Ishikawa (cell line): ENCODE data around the gene GRIN1.

Source experiments
- CEBPB ChIP-seq: IDR thresholded peaks from 2 replicates; pipeline ENCODE4 v1.6.1; 2012
- CREB1 ChIP-seq: IDR thresholded peaks from 2 replicates; pipeline ENCODE4 v1.6.1; 2012; ENCODE audit warnings: low read depth
- EGR1 ChIP-seq: IDR thresholded peaks from 2 replicates; pipeline ENCODE4 v1.6.1; 2012
- EP300 ChIP-seq: IDR thresholded peaks from 2 replicates; pipeline ENCODE4 v1.6.1; 2012; ENCODE audit warnings: borderline replicate concordance
- FOXM1 ChIP-seq: IDR thresholded peaks from 2 replicates; pipeline ENCODE4 v1.6.1; 2012; ENCODE audit warnings: low read depth, borderline replicate concordance
- NFIC ChIP-seq: IDR thresholded peaks from 2 replicates; pipeline ENCODE4 v1.6.1; 2012
- RAD21 ChIP-seq: IDR thresholded peaks from 2 replicates; pipeline ENCODE4 v1.6.1; 2012; ENCODE audit warnings: low read depth
- TAF1 ChIP-seq: IDR thresholded peaks from 2 replicates; pipeline ENCODE4 v1.6.1; 2012; ENCODE audit warnings: low read depth, mild to moderate bottlenecking
- TCF12 ChIP-seq: IDR thresholded peaks from 2 replicates; pipeline ENCODE4 v1.6.1; 2012; ENCODE audit warnings: low read depth
- TEAD4 ChIP-seq: IDR thresholded peaks from 2 replicates; pipeline ENCODE4 v1.6.1; 2012
- YY1 ChIP-seq: IDR thresholded peaks from 2 replicates; pipeline ENCODE4 v1.6.1; 2012; ENCODE audit warnings: low read depth
- ZBTB7A ChIP-seq: IDR thresholded peaks from 2 replicates; pipeline ENCODE4 v1.6.1; 2012; ENCODE audit warnings: low read depth
- TF ChIP-seq, protein P1 (sequence below): IDR thresholded peaks from 2 replicates; pipeline ENCODE4 v1.6.1; 2012; ENCODE audit warnings: low read depth, mild to moderate bottlenecking
- TF ChIP-seq, protein P2 (sequence below): IDR thresholded peaks from 2 replicates; pipeline ENCODE4 v1.6.1; 2012
- TF ChIP-seq, protein P3 (sequence below): IDR thresholded peaks from 2 replicates; pipeline ENCODE4 v1.6.1; 2012

Gene GRIN1

DNA sequence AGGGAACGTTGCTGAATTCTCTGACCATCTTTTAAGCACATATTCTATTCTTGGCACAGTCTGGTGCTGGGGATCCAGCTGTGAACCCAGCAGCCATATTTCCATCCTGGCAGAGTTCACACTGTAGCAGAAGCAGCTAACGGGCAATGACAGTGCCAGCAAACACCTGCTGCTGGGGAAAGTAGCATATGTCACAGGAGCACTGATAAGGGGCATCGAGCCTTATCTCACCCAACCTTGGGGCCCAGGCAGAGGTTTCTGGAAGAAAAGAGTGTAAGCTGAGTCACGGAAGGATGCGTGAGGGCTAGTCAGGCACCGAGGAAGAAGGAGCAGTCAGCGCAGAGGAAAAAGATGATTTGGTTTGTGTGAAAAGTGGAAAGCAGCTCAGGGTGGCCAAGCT lies 67.6 kb downstream of the GRIN1 start:
- TF ChIP-seq TEAD4 (no peak), TAF1 (no peak), TCF12 (no peak), CREB1 (no peak), FOXM1 (no peak), EP300 (no peak), YY1 (no peak), NFIC (no peak), EGR1 (no peak), RAD21 (no peak)
- TF ChIP-seq, protein P1, sequence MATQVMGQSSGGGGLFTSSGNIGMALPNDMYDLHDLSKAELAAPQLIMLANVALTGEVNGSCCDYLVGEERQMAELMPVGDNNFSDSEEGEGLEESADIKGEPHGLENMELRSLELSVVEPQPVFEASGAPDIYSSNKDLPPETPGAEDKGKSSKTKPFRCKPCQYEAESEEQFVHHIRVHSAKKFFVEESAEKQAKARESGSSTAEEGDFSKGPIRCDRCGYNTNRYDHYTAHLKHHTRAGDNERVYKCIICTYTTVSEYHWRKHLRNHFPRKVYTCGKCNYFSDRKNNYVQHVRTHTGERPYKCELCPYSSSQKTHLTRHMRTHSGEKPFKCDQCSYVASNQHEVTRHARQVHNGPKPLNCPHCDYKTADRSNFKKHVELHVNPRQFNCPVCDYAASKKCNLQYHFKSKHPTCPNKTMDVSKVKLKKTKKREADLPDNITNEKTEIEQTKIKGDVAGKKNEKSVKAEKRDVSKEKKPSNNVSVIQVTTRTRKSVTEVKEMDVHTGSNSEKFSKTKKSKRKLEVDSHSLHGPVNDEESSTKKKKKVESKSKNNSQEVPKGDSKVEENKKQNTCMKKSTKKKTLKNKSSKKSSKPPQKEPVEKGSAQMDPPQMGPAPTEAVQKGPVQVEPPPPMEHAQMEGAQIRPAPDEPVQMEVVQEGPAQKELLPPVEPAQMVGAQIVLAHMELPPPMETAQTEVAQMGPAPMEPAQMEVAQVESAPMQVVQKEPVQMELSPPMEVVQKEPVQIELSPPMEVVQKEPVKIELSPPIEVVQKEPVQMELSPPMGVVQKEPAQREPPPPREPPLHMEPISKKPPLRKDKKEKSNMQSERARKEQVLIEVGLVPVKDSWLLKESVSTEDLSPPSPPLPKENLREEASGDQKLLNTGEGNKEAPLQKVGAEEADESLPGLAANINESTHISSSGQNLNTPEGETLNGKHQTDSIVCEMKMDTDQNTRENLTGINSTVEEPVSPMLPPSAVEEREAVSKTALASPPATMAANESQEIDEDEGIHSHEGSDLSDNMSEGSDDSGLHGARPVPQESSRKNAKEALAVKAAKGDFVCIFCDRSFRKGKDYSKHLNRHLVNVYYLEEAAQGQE = no peak
- TF ChIP-seq, protein P2, sequence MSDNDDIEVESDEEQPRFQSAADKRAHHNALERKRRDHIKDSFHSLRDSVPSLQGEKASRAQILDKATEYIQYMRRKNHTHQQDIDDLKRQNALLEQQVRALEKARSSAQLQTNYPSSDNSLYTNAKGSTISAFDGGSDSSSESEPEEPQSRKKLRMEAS = no peak
- TF ChIP-seq, protein P3, sequence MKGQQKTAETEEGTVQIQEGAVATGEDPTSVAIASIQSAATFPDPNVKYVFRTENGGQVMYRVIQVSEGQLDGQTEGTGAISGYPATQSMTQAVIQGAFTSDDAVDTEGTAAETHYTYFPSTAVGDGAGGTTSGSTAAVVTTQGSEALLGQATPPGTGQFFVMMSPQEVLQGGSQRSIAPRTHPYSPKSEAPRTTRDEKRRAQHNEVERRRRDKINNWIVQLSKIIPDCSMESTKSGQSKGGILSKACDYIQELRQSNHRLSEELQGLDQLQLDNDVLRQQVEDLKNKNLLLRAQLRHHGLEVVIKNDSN = no peak

DNA sequence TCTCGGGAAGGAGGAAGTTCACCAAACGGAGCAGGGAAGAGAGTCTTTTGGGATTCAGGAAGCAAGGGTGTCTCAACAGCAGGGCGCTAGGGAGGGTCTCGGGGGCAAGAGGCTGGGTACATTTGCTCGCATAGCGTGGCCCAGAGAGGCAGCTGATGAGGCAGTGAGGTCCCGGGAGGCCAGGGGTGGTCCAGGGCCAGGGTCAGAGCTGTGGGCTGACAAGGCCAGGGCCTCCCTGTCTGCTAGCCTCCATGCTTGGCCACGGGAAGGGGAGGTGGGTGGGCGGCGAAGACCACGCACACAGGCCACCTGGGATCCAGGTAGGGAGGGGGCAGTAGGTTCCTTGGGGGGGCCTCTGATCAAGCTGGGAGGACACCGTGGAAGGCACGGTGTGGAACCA lies 72.6 kb downstream of the GRIN1 start:
- TF ChIP-seq, protein P3 = no peak
- no peak for TF ChIP-seq NFIC
- TF ChIP-seq YY1 = no peak
- no peak for TF ChIP-seq TEAD4
- no peak for TF ChIP-seq CEBPB
- TF ChIP-seq, protein P2 = no peak
- TF ChIP-seq, protein P1 = no peak
- no peak for TF ChIP-seq FOXM1
- TF ChIP-seq EGR1 = no peak
- no peak for TF ChIP-seq TAF1
- no peak for TF ChIP-seq CREB1
- no peak for TF ChIP-seq EP300
- no peak for TF ChIP-seq ZBTB7A
- no peak for TF ChIP-seq TCF12
- TF ChIP-seq RAD21 = no peak

DNA sequence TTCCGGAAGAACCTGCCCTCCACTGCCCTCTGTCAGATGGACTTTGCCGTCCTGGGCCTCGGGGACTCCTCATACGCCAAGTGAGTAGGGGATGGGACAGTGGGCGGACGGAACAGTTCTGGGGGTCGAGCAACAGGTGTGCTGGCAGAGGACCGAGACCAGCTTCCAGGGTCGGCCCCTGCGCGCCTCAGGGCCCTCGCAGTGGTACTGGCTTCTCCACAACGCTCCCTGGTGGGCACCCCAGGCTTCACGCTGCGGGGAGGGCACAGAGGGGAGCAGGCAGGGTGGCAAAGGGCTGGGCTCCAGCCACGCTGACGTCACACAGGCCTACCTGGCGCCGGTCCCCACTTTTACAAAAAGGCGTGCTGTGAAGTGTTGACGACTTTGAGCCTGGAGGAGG lies 73.6 kb downstream of the GRIN1 start:
- TF ChIP-seq TEAD4 (no peak), NFIC (no peak), CREB1 (no peak), FOXM1 (no peak), EP300 (no peak), RAD21 (no peak), ZBTB7A (no peak), EGR1 (no peak), TAF1 (no peak)
- TF ChIP-seq, protein P1 = no peak
- TF ChIP-seq, protein P3 = no peak
